GM12878 (cell line): ENCODE measurements around the gene DDX11.
"Not testable (repeated sequence)": the region's sequence is repeated elsewhere in the genome, so short reads cannot be mapped to it uniquely, and the experiment has no call there.

Experiments
- BCL11A ChIP-seq: IDR thresholded peaks from 2 replicates; pipeline ENCODE4 v1.6.1; 2011; ENCODE audit warnings: low read depth, low read length
- CBX3 ChIP-seq: fragments of 200-600 bp; sonication (generic); IDR thresholded peaks from 2 replicates; pipeline ENCODE4 v1.6.1; 2016; ENCODE audit warnings: low read depth, borderline replicate concordance
- CEBPB ChIP-seq, 2 experiments: fragments of 150-350 bp in 1 of 2; IDR thresholded peaks; 2 replicates each; pipeline ENCODE4 v1.6.1; 2012 to 2014; ENCODE audit warnings: low read depth in 2 of 2, low read length in 2 of 2, borderline replicate concordance in 1 of 2, inconsistent platforms in 1 of 2
- EP300 ChIP-seq, 2 experiments: fragments of 150-350 bp in 1 of 2; IDR thresholded peaks; 2 replicates each; pipeline ENCODE4 v1.6.1; 2011 to 2012; ENCODE audit warnings: low read depth in 2 of 2, low read length in 2 of 2, borderline replicate concordance in 1 of 2, improper control_type of control experiment in 1 of 2, inconsistent platforms in 1 of 2; ENCODE audit not compliant: control insufficient read depth in 1 of 2
- MYC ChIP-seq: IDR thresholded peaks from 2 replicates; pipeline ENCODE4 v1.6.1; 2011; ENCODE audit warnings: mild to moderate bottlenecking, low read length, moderate library complexity, inconsistent platforms; ENCODE audit not compliant: insufficient read depth, insufficient replicate concordance, insufficient read length, severe bottlenecking
- NFYA ChIP-seq: IDR thresholded peaks from 2 replicates; pipeline ENCODE4 v1.6.1; 2011; ENCODE audit warnings: low read depth, mild to moderate bottlenecking, low read length, improper control_type of control experiment, borderline replicate concordance
- POLR2A ChIP-seq: IDR thresholded peaks from 2 replicates; pipeline ENCODE4 v1.6.1; 2011; ENCODE audit warnings: low read depth, mild to moderate bottlenecking, low read length
- RFX5 ChIP-seq: IDR thresholded peaks from 2 replicates; pipeline ENCODE4 v1.6.1; 2011; ENCODE audit warnings: low read depth, low read length, improper control_type of control experiment
- SPI1 ChIP-seq: IDR thresholded peaks from 2 replicates; pipeline ENCODE4 v1.6.1; 2011; ENCODE audit warnings: low read depth, mild to moderate bottlenecking, low read length, moderate library complexity, borderline replicate concordance; ENCODE audit not compliant: insufficient read depth
- TCF7 ChIP-seq: IDR thresholded peaks from 2 replicates; pipeline ENCODE4 v1.6.1; 2014; ENCODE audit warnings: antibody characterized with exemption, borderline replicate concordance
- YBX1 ChIP-seq: fragments of 450-650 bp; IDR thresholded peaks from 2 replicates; pipeline ENCODE4 v1.6.1; 2016; ENCODE audit warnings: antibody characterized with exemption
- TF ChIP-seq, protein P1 (sequence below), 3 experiments: IDR thresholded peaks in 2 of 3; conservative IDR thresholded peaks in 1 of 3; 2 replicates each; pipeline ENCODE4 v1.5.1; 2011; ENCODE audit warnings: low read depth in 3 of 3, low read length in 3 of 3, mild to moderate bottlenecking in 3 of 3, control low read depth in 2 of 3, moderate library complexity in 2 of 3, inconsistent platforms in 1 of 3, mixed read lengths in 1 of 3; ENCODE audit not compliant: control insufficient read depth in 2 of 3, insufficient read depth in 1 of 3; ENCODE audit errors: extremely low read depth in 1 of 3
- TF ChIP-seq, protein P2 (sequence below): IDR thresholded peaks from 2 replicates; pipeline ENCODE4 v1.6.1; 2012; ENCODE audit warnings: low read length, inconsistent platforms
- TF ChIP-seq, protein P3 (sequence below): IDR thresholded peaks from 2 replicates; pipeline ENCODE4 v1.6.1; 2012; ENCODE audit warnings: mild to moderate bottlenecking, low read depth, low read length

DNA sequence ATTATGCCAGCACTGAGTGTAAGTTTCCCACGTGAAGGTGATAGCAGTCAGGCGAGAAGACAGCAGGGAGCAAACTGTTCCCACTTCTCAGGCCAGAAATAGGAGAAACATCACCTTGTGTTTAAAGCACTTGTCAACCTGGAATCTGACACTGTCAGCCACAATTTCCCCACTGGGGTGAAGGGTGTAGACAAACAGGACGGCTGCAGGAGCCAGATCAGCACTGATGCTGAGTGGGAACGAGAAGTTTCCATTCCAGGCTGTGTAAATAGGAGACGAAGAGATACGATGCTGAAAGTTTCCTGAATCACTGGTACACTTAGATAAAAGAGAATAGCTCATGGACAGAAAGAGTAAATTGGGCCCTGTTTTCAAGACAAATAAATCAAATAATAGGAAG, 71.6 kb downstream of the DDX11 start:
- TF ChIP-seq, protein P1, sequence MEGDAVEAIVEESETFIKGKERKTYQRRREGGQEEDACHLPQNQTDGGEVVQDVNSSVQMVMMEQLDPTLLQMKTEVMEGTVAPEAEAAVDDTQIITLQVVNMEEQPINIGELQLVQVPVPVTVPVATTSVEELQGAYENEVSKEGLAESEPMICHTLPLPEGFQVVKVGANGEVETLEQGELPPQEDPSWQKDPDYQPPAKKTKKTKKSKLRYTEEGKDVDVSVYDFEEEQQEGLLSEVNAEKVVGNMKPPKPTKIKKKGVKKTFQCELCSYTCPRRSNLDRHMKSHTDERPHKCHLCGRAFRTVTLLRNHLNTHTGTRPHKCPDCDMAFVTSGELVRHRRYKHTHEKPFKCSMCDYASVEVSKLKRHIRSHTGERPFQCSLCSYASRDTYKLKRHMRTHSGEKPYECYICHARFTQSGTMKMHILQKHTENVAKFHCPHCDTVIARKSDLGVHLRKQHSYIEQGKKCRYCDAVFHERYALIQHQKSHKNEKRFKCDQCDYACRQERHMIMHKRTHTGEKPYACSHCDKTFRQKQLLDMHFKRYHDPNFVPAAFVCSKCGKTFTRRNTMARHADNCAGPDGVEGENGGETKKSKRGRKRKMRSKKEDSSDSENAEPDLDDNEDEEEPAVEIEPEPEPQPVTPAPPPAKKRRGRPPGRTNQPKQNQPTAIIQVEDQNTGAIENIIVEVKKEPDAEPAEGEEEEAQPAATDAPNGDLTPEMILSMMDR (IDR thresholded peaks at IDR 0.05 in 2 of 3, conservative IDR thresholded peaks at IDR 0.05 in 1 of 3; ENCODE audit: control insufficient read depth in 2 of 3, extremely low read depth in 1 of 3, insufficient read depth in 1 of 3, low read depth in 3 of 3, low read length in 3 of 3) = not testable (repeated sequence)
- TF ChIP-seq CBX3; BCL11A; POLR2A; TCF7; EP300 (IDR thresholded peaks at IDR 0.05; ENCODE audit: borderline replicate concordance in 1 of 2, control insufficient read depth in 1 of 2, low read depth in 2 of 2, low read length in 2 of 2); RFX5; CEBPB (IDR thresholded peaks at IDR 0.05; ENCODE audit: borderline replicate concordance in 1 of 2, low read depth in 2 of 2, low read length in 2 of 2); MYC; YBX1; NFYA; SPI1: not testable (repeated sequence)
- TF ChIP-seq, protein P2, sequence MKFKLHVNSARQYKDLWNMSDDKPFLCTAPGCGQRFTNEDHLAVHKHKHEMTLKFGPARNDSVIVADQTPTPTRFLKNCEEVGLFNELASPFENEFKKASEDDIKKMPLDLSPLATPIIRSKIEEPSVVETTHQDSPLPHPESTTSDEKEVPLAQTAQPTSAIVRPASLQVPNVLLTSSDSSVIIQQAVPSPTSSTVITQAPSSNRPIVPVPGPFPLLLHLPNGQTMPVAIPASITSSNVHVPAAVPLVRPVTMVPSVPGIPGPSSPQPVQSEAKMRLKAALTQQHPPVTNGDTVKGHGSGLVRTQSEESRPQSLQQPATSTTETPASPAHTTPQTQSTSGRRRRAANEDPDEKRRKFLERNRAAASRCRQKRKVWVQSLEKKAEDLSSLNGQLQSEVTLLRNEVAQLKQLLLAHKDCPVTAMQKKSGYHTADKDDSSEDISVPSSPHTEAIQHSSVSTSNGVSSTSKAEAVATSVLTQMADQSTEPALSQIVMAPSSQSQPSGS = not testable (repeated sequence)
- TF ChIP-seq, protein P3, sequence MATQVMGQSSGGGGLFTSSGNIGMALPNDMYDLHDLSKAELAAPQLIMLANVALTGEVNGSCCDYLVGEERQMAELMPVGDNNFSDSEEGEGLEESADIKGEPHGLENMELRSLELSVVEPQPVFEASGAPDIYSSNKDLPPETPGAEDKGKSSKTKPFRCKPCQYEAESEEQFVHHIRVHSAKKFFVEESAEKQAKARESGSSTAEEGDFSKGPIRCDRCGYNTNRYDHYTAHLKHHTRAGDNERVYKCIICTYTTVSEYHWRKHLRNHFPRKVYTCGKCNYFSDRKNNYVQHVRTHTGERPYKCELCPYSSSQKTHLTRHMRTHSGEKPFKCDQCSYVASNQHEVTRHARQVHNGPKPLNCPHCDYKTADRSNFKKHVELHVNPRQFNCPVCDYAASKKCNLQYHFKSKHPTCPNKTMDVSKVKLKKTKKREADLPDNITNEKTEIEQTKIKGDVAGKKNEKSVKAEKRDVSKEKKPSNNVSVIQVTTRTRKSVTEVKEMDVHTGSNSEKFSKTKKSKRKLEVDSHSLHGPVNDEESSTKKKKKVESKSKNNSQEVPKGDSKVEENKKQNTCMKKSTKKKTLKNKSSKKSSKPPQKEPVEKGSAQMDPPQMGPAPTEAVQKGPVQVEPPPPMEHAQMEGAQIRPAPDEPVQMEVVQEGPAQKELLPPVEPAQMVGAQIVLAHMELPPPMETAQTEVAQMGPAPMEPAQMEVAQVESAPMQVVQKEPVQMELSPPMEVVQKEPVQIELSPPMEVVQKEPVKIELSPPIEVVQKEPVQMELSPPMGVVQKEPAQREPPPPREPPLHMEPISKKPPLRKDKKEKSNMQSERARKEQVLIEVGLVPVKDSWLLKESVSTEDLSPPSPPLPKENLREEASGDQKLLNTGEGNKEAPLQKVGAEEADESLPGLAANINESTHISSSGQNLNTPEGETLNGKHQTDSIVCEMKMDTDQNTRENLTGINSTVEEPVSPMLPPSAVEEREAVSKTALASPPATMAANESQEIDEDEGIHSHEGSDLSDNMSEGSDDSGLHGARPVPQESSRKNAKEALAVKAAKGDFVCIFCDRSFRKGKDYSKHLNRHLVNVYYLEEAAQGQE = not testable (repeated sequence)
